ENCODE measurements around the gene RBPMS2.

Gene RBPMS2

DNA sequence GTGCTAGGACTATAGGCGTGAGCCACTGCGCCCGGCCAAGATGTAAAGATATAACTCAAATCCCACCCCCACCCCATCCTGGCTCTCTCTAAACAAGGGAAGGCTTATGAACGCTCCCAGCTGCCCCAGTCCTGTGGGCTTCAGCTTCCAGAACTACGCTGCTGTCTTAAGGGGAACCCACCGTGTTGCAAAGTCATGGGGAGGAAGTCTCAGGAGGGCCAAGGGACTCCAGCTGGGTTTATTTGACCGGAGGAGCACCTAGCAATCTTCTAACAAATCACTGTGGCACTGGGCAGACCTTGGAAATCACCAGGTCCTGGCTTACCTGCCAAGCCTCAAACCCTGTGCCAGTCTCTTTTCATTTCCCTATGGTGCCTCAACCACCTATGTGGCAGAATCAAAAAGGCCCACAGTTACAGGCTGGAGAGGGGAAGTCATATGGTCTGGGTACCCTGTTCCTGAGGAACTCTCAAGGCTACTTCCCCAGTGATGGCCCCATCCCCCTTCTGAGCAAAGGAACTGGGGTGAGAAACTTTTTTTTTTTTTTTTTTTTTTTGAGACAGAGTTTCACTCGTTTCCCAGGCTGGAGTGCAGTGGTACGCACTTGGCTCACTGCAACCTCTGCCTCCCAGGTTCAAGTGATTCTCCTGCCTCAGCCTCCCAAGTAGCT lies 83.4 kb downstream of the RBPMS2 start:
- DNase-seq (ENCODE audit: low spot score) = no peak

DNA sequence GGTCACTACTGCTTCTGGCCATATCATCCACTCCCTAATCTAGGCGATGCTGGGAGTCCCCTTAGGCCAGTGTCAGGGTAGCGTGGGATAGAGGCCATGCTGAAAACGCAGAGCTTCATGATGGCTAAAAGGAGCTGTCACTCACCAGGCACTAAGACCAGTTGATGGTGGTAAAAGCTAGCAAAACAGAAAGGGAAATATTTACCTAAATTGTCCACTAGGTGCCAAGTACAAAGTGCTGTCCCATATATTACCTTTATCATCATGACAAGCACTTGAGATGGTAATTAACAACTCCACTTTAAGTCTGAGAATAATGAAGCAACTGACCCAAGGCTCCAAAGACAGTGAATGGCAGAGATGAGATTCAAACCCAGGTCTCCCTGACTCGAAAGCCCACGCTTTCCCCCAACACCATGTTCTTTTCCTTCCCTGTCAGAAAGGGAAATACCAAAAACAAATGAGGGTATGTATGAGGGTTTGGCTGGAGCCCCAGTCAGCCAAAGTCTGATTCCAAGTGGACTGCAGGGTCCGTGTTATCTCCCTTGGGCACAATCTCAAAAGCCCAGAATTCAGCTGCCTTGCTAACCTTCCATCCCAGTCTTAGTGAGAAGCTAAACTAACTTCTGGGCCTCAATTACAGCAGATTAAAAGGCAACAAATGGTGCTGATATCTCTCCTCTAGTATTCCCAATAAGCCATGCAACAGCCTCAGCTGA lies 84.7 kb downstream of the RBPMS2 start:
- DNase-seq (ENCODE audit: low spot score) = no peak

DNA sequence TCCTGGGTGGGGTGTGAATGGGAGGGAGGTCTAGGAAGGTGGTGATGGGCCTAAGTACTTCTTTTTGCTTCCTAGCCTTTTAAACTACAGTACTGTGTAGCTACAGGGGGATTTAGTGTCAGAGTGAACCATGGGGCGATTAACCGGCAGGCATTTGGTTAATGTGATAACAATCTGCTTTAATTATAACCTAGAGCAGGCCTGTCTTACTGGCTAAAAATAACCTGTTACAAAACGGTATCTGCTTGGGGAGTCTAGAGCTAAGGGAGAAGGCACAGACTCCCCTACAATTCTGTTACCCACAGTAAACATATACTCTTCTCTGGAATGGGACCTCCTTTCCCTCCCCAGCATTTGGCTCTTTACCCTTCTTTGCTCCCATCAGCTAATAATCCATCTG lies 85.4 kb downstream of the RBPMS2 start:
- no peak for DNase-seq (ENCODE audit: low spot score)

Data from LoVo (cell line).